ENCODE results near the gene WRAP53.

WRAP53 gene

DNA sequence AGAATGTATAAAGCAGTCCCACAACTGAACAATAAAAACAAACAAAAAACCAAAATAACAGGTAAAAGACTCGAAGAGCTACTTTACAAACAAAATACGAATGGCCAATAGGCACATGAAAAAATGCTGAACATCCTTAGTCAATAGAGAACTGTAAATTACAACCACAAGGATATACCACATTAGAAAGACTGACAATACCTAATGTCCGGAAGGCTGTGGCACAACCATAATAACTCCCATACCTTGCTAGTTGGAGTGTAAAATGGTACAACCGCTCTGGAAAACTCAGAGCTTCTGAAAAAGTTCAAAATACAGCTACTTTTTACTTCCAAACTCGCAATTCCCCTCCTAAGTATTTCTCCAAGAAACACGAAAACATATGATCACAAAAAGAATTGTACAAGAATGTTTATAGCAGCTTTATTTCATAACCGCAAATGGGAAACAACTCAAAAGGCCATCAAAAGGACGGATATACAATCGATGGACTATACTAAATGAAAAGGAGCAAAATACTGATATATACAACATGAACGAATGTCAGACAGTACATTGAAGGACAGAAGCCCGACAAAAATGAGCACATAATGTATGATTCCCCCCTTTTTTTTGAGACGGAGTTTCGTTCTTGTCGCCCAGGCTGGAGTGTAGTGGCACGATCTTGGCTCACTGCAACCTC is 3.3 kb upstream of the WRAP53 start:
- DNase-seq (ENCODE audit: low read depth) = no peak

DNA sequence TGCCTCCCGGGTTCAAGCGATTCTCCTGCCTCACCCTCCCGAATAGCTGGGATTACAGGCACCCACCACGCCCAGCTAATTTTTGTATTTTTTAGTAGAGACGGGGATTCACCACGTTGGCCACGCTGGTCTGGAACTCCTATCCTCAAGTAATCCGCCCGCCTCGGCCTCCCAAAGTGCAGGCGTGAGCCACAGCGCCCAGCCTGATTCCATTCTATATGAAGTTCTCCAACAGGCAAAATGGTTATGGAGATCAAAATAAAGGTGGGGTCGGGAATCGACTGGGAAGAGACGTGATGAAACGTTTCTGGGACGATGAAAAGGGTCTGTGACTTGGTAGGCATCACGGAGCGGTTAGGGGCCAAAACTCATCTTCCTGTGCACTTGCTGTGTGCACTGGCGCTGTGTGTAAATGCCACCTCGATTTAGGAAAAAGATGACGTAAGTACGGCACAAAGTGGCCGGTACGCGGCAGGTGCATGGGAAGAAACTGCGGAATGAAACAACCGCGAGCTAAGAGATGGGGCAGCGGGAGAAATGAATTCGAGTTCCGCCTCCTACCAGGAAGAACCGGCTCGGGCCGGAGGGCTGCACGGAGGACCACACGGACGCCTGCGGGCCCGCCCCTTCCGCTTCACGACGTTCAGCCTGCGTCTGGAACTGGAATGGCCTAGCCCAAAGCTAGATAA is 2.6 kb upstream of the WRAP53 start:
- peak; percentile 73 for DNase-seq (ENCODE audit: low read depth)

DNA sequence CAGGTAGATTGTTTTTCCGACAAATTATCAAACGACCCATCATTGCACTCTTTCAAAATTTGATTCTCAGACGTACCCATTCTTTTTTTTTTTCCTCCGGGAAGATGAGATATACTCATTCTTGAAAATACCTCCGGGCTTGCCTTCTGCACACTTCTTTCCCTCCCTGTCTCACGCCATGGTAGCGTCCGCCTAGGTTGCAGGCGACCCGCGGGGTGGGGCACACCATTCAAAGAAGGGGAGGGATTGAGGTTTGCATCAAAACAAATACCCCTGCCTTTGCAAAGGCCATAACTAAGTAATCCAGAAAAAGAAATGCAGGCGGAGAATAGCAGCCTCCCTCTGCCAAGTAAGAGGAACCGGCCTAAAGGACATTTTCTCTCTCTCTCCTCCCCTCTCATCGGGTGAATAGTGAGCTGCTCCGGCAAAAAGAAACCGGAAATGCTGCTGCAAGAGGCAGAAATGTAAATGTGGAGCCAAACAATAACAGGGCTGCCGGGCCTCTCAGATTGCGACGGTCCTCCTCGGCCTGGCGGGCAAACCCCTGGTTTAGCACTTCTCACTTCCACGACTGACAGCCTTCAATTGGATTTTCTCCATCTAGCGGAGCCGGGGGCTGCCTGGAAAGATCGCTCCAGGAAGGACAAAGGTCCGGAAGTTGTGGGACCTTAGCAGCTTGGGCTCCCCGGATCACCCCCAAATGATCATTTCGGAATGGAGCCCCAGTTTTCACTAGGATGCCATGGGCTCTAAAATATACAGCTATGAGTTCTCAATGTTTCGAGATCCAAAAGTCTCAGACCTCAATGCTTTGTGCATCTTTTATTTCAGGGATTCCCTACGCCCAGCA is 1.8 kb upstream of the WRAP53 start:
- peak; percentile 66 for DNase-seq (ENCODE audit: low read depth)

DNA sequence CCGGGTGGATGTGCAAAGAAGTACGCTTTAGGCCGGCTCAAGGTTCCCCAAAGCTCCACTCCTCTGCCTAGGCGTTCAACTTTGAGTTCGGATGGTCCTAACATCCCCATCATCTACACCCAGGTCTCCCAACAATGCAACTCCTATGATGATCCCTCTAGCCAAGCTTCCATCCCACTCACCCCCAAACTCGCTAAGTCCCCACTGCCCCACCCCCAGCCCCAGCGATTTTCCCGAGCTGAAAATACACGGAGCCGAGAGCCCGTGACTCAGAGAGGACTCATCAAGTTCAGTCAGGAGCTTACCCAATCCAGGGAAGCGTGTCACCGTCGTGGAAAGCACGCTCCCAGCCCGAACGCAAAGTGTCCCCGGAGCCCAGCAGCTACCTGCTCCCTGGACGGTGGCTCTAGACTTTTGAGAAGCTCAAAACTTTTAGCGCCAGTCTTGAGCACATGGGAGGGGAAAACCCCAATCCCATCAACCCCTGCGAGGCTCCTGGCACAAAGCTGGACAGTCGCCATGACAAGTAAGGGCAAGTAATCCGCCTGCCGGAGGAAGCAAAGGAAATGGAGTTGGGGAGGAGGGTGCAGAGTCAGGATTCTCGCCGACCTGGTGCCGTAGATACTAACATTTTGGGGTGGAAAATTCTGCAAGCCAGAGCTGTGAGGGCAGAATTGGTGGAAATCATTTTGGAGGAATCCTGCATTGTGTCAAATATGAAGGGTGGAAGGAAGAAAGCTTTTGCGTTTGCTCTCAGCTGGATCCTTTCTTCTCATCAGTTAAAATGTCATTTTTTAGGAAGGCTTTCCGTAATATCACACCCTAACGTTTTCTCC is 987 bp upstream of the WRAP53 start, which contains the start of gene TP53:
Gene TP53 (minus strand): TSS at position 419 of the 836 bp plus-strand sequence. CDS start 10,896 bp downstream, outside the sequence.
- DNase-seq (ENCODE audit: low read depth) = peak; percentile 75

DNA sequence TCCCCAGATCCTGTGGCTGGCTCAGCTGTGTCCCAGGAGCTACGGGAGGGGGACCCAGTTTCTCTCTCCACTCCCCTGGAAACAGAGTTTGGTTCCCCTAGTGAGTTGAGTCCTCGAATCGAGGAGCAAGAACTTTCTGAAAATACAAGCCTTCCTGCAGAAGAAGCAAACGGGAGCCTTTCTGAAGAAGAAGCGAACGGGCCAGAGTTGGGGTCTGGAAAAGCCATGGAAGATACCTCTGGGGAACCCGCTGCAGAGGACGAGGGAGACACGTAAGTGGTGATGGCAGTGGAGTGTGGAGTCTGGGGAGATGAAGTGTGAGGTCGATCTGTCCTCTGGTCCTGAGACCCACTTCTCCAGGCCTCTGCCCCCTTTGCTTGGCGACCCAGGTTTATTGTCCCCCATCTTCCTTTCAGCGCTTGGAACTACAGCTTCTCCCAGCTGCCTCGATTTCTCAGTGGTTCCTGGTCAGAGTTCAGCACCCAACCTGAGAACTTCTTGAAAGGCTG is 585 bp downstream of the WRAP53 start:
- DNase-seq (ENCODE audit: low read depth) = no peak

DNA sequence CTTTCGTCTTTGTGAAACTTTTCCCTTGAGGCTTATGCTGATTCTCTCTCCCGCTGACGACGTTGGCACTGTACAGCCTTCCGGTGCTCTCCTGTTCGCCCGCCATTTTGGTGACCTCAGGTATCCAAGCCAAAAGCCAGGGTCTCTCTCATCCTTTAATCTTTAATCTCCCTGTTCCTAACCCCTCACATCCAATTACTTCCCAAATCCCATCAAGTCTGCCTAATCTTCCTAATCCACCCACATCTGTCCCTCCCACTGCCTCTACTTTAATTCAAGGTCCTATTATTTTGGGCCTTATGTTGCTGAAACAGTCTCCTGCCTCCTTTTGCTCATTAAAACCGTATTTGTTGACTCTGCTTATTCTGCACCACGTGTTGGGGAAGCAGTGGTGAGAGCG is 7.3 kb downstream of the WRAP53 start:
- DNase-seq (ENCODE audit: low read depth) = no peak

DNA sequence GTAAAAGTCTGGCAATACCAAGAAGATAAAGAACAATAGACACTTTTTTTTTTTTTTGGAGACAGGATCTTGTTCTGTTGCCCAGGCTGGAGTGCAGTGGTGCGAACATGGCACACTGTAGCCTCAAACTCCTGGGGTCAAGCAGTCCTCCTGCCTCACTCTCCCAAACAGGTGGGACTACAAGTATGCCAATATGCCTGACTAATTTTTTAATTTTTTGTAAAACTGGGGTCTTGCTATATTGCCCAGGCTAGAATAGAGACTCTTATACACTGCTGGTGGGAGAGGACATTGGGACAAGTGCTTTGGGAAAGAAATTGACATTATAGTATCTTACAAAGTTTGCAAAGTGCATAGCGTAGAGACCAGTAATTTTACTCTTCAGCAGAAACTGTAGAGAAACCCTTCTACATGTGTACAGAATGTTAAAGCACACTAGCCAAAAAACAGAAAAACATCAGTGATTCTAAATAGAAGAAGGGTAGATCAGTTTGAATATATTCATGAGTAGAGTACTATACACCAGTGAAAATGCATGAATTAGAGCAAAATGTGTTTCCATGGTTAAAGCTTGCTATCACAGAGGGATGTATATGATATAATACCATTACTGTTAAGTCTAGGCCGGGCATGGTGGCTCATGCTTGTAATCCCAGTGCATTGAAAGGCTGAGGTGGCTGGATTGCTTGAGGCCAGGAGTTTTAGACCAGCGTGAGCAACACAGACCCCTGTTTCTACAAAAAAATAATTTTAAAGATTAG is 9.7 kb downstream of the WRAP53 start:
- DNase-seq (ENCODE audit: low read depth) = no peak

DNA sequence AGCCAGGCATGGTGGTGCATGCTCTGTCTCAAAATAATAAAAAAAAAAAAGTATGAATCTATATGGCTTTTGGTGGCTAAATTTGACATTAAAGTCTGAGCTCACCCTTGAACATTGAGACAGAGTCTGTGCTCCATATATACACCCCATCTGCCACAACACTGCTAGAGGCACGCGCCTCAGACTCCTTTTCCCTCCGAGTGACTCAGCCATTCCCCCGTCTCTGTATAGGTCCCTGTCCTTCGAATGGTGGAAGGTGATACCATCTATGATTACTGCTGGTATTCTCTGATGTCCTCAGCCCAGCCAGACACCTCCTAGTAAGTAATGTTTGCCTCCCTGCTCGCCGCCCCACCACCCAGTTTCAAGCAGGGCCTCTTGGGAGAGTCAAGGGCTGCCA is 12.2 kb downstream of the WRAP53 start:
- DNase-seq (ENCODE audit: low read depth) = no peak

DNA sequence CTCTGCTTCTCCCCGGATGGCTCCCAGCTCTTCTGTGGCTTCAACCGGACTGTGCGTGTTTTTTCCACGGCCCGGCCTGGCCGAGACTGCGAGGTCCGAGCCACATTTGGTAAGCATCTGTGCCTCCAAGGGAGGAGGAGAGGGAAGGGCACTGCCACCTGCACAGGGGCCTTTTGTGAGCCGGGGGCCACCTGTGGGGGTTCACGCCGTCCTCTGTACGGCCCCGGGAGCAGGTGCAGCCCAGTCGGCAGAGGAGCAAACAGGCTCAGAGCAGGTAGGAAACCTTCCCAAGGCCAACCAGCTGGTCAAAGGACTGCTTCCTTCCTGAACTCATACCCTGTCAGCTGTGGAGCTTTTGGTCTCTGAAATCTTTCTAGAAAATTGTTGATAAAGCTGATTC is 13.4 kb downstream of the WRAP53 start:
- no peak for DNase-seq (ENCODE audit: low read depth)

DNA sequence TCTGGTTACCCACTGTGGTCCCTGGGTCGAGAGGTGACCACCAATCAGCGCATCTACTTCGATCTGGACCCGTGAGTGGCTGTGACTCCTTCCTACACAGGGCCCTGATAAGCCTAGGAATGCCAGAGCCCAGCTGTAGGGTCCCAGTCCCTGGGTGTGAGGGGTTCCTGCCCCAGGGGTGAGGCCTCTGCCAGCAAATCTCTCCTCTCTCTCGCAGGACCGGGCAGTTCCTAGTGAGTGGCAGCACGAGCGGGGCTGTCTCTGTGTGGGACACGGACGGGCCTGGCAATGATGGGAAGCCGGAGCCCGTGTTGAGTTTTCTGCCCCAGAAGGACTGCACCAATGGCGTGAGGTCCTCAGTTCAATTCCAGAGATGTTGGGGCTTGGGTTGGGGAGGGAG is 14.5 kb downstream of the WRAP53 start:
- no peak for DNase-seq (ENCODE audit: low read depth)

DNA sequence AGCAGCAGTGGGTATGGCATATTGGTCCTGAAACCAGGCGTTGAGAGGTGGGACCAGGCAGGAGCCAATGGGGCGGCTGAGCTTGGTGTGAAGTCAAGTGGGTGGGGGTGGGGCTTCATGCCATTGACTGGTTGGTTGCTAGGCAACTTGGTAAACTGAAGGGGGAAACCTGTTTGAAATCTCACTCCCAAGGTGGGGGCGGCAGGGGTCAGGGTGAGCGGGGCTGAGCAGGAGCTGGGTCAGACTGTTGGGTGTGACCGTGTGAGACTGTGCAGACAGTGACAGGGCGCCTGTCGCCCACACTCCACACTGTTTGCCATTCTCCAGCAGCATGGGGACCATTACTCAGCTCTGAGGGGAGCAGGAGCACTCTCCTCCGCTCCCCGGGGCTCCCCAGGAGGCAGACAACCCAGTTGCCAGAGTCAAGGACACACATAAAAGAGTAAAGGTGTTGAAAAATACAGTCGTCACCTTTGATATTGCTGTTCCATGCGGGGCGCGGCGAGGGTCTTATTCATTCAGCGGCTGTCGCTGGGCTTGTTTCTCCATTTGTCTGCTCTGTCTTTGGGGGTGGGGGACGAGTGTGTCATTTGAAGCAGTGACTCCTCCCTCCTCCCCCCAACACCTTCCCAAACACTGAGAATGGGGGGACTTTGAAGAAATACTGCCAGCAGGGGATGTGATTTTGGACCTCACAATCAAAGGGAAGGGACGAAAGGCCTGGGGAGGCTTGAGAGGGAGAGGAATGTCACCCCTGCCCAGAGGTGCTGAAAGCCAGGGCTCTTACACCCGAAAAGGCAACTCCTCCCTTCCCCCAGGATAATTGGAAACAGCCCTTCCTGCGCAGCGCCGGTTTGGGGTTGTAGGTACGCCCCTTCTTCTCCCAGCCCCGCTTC is 15.6 kb downstream of the WRAP53 start:
- no peak for DNase-seq (ENCODE audit: low read depth)

DNA sequence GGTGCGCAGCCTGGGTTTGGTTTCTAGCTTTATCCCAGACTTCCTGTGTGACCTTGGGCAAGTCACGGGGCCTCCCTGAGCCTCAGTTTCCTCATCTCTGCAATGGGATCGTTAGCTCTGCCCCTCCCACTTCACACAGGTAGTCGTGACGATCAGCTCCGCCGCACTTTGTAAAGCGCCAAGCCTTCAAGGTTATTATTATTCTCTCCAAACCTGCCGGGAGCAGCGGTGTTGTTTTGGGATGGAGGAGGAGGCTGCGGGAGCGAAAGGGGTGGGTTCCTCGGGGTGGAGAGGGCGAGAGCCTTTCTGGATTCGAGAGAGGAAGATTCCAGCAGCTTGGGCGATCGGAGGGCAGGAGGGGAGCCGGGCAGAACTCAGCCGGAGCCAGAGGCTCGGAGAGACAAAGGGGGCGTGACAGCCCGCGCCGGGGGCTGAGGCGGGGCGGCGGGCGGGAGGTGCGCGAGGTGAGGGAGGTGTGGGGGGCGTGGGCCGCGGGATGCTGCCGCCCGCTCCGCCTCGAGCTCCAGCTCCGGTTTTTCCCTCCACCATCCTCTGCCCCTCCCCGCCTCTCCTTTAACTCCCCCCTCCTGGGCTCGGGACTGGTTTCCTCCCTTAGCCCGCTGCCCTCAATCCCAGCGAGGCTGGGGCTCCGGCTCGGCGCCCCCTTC is 16.5 kb downstream of the WRAP53 start, which contains the start of gene EFNB3:
Gene EFNB3 (plus strand): TSS at position 602 of the 668 bp plus-strand sequence. CDS start 397 bp downstream, outside the sequence.
- no peak for DNase-seq (ENCODE audit: low read depth)

DNA sequence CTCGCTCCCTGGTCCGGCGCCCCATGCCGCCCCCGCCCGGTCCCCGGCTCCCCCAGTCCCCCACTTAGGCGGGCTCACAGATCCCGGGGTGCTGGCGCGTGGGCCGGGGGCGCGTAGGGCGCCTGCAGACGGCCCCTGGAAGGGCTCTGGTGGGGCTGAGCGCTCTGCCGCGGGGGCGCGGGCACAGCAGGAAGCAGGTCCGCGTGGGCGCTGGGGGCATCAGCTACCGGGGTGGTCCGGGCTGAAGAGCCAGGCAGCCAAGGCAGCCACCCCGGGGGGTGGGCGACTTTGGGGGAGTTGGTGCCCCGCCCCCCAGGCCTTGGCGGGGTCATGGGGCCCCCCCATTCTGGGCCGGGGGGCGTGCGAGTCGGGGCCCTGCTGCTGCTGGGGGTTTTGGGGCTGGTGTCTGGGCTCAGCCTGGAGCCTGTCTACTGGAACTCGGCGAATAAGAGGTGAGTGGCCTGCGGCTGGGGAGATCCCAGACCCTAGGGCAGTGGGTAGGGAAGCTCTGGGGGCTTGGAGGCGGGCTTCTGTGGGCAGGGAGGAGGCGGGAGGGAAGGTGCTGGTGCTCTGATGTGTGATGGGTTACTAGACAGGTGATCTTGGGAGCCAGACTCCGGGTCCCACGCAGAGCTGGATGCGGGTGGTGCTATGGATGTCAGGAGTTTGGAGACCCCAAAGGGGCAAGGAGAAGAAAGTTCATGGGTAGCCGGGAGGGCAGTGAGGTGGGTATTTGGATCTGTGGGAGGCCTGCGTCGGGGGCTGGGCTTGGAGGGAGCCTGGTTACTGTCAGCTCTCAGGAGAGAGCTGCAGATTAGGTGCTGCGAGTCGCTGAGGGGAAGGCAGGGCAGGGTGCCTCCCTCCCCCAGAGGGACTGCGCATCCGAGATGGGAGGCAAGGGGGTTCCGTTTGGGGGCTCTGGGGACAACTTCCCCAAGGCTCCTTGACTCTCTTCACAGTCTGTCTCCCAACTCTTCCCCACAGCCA is 17.3 kb downstream of the WRAP53 start:
- DNase-seq (ENCODE audit: low read depth) = no peak

DNA sequence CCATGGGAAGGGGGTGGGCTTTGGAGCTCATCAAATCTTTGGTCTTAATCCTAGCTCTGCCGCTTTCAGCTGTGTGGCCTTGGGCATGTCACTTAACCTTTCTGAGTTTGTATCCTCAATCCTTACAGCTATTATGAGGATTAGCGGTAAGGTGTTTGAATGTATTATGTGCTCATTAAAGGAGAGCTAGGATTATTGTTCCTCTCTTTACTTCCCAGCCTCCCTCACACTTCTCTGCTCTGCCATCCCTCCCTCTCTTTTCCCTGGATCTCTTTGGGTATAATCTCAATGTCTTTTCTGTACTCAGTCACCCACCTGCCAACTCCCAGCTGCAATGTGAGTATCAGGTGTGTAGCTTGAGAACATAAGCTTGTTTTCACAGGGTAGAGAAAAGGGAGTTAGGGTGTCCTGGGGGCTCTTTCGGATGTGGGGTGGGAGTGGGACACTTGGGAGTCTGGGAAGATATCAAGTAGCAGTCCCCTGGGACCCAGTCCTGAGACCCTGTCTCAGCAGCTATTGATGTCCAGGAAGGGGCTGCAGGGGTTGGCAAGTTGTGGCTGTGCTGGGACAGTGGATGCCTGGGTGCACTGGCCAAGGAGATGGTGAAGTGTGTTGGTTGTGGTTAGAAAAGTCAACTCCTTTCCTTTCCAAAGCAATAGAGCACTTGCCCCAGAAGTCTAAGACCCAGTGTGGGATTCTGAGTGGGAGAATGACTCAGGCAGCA is 18.5 kb downstream of the WRAP53 start:
- DNase-seq (ENCODE audit: low read depth) = no peak

DNA sequence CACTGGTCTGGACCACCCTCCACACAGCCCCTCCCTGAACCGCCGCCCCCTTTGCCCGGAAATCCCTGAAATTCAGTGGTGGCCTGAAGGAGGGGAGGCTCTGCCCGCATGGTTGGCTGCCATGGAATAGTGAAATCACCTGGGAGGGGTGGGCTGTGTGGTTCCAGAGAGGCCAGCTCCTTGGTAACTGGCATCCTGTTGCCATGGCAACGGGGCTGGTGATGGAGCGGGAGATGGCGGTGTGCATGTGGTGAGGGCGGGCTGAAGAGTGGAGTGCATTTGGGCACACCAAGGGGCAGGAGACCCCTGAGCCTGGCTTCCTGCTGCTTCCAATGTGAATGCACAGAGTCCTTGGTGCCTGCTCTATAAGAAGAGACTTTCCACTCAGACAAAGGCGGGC is 19.2 kb downstream of the WRAP53 start:
- DNase-seq (ENCODE audit: low read depth) = no peak

DNA sequence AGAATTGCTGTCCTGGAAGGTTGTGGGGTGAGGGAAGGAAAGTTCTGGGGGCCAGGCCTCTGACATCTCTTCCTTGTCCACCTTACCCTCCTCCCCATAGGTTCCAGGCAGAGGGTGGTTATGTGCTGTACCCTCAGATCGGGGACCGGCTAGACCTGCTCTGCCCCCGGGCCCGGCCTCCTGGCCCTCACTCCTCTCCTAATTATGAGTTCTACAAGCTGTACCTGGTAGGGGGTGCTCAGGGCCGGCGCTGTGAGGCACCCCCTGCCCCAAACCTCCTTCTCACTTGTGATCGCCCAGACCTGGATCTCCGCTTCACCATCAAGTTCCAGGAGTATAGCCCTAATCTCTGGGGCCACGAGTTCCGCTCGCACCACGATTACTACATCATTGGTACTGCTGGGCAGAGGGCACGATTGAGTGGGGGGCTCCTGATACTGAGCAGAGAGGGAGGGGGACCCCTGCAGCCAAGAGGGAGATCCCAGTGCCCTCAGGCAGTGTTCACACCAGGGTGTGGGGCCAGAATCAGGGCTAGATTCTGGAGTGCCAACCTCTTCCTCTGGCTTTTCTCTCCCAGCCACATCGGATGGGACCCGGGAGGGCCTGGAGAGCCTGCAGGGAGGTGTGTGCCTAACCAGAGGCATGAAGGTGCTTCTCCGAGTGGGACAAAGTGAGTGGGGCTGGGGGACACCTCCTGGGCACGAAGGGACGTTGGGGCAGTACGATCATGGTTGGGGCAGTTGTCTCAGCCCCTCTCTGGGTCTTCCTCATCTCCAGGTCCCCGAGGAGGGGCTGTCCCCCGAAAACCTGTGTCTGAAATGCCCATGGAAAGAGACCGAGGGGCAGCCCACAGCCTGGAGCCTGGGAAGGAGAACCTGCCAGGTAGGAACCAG is 19.8 kb downstream of the WRAP53 start:
- no peak for DNase-seq (ENCODE audit: low read depth)

Measured in stimulated activated CD8-positive, alpha-beta memory T cell treated with anti-CD3 and anti-CD28 coated beads, Interleukin-15, amount 100 ng/mL, for 1 hour (primary cell).